K562 (cell line): Measurements from ENCODE around the gene MT1M. TPM values are rescaled to one million over a fixed set of nuclear protein-coding genes. Genes with fewer than 3 reads are reported as not detected.

ENCODE experiments used
- ATAC-seq: fragments of 200-7000 bp; cut with Tn5 transposase; 3 replicates; pipeline ENCODE4 v1.9.1; 2020; ENCODE audit warnings: moderate library complexity
- BruUV-seq: library from RNA; stranded (reverse); fragments of 400-500 nt; replicated peaks from 2 replicates; lab custom pipeline; 2021; lab: Mats Ljungman, UMichigan
- CTCF ChIA-PET: fragments of 300-600 bp; formaldehyde crosslinking; extraction: SDS; loops from one replicate; lab custom pipeline; 2021; ENCODE audit warnings: low intra/inter-chr PET ratio; lab: Yijun Ruan, JAX
- POLR2A ChIA-PET: fragments of 300-600, 350-650 bp; sonication (Branson Sonifier 250); formaldehyde crosslinking; extraction: SDS; loops from one replicate; lab custom pipeline; 2021; ENCODE audit warnings: antibody characterized with exemption, inconsistent platforms; lab: Yijun Ruan, JAX
- DNase-seq, 4 experiments: peaks; one replicate each; pipeline versions ENCODE4 v3.0.0 to v3.0.0-alpha.2; 2011 to 2018; ENCODE audit warnings: low spot score in 3 of 4, mixed read lengths in 3 of 4; ENCODE audit errors: extremely low read depth in 1 of 4
- FAIRE-seq: peaks from 2 replicates; lab custom pipeline; 2011; peaks lifted over from hg19 to GRCh38; lab: Jason Lieb, UNC
- H2AFZ ChIP-seq: 2 replicates; pipeline ENCODE4 v1.6.0; 2011; ENCODE audit warnings: low read depth, low read length, control low read depth, inconsistent platforms
- H3K27ac ChIP-seq: fragments of 200-600 bp; 3 replicates; pipeline ENCODE4 v1.8.0; 2011; ENCODE audit warnings: low read depth, mild to moderate bottlenecking, control low read depth, inconsistent platforms, low read length, moderate library complexity, mixed read lengths; ENCODE audit errors: extremely low read depth
- H3K27me3 ChIP-seq, 2 experiments: fragments of 300-600 bp in 1 of 2; 2 replicates in 1 of 2; 3 replicates in 1 of 2; pipeline versions ENCODE4 v1.6.0 to v1.8.0; 2011; ENCODE audit warnings: inconsistent platforms in 2 of 2, low read length in 2 of 2, mild to moderate bottlenecking in 1 of 2, mixed read lengths in 1 of 2, moderate library complexity in 1 of 2; ENCODE audit not compliant: control insufficient read depth in 2 of 2, insufficient read depth in 2 of 2
- H3K36me3 ChIP-seq: fragments of 300-600 bp; 3 replicates; pipeline ENCODE4 v1.8.0; 2011; ENCODE audit warnings: mild to moderate bottlenecking, low read length, inconsistent platforms; ENCODE audit not compliant: control insufficient read depth, insufficient read depth
- H3K4me1 ChIP-seq, 2 experiments: fragments of 200-600 bp in 1 of 2; replicated peaks in 1 of 2; 2 replicates in 1 of 2; 3 replicates in 1 of 2; pipeline versions ENCODE4 v1.5.1 to v1.8.0; 2011; ENCODE audit warnings: inconsistent platforms in 2 of 2, low read length in 2 of 2, mild to moderate bottlenecking in 1 of 2, mixed read lengths in 1 of 2, moderate library complexity in 1 of 2; ENCODE audit not compliant: control insufficient read depth in 2 of 2, insufficient read depth in 2 of 2
- H3K4me2 ChIP-seq: 2 replicates; pipeline ENCODE4 v1.6.1; 2011; ENCODE audit warnings: low read length, control low read depth, inconsistent platforms, mixed read lengths; ENCODE audit not compliant: insufficient read depth
- H3K4me3 ChIP-seq: fragments of 200-600 bp; sonication (generic), shearing (Covaris generic); 2 replicates; pipeline ENCODE4 v1.5.1; 2016; ENCODE audit warnings: control low read depth, inconsistent platforms
- H3K79me2 ChIP-seq: fragments of 200-600 bp; 3 replicates; pipeline ENCODE4 v1.8.0; 2011; ENCODE audit warnings: low read length, inconsistent platforms; ENCODE audit not compliant: control insufficient read depth, insufficient read depth
- H3K9ac ChIP-seq, 2 experiments: 2 replicates each; pipeline versions ENCODE4 v1.6.0 to v1.6.1; 2011; ENCODE audit warnings: low read depth in 2 of 2, low read length in 2 of 2, control low read depth in 1 of 2, inconsistent platforms in 1 of 2, mild to moderate bottlenecking in 1 of 2, mixed read lengths in 1 of 2; ENCODE audit not compliant: insufficient read depth in 1 of 2
- H3K9me1 ChIP-seq: one replicate; pipeline ENCODE4 v1.6.0; 2011; ENCODE audit warnings: inconsistent platforms, mild to moderate bottlenecking, low read length, moderate library complexity; ENCODE audit not compliant: control insufficient read depth, insufficient read depth
- H3K9me3 ChIP-seq: replicated peaks from 2 replicates; pipeline ENCODE4 v1.5.1; 2011; ENCODE audit warnings: low read depth, low read length, inconsistent platforms; ENCODE audit not compliant: control insufficient read depth, insufficient read depth
- H4K20me1 ChIP-seq: replicated peaks from 2 replicates; pipeline ENCODE4 v1.6.1; 2011; ENCODE audit warnings: low read length, inconsistent platforms, mixed read lengths; ENCODE audit not compliant: control insufficient read depth, insufficient read depth
- GTF2B ChIP-seq: IDR thresholded peaks from 2 replicates; pipeline ENCODE4 v1.6.1; 2011; ENCODE audit not compliant: insufficient read length; ENCODE audit errors: extremely low read depth
- MTF1 ChIP-seq: fragments of 250-450 bp; sonication (Bioruptor Pico); IDR thresholded peaks from 2 replicates; pipeline ENCODE4 v1.9.0; 2021; ENCODE audit warnings: moderate library complexity, mild to moderate bottlenecking, inconsistent platforms, borderline replicate concordance
- POLR2B ChIP-seq: fragments of 450-650 bp; IDR thresholded peaks from 2 replicates; pipeline ENCODE4 v1.6.1; 2018; ENCODE audit warnings: low read depth; ENCODE audit not compliant: partially characterized antibody
- RCOR1 ChIP-seq, 2 experiments: IDR thresholded peaks; 2 replicates each; pipeline ENCODE4 v1.6.1; 2012; ENCODE audit warnings: low read depth in 2 of 2, low read length in 2 of 2, borderline replicate concordance in 1 of 2, improper control_type of control experiment in 1 of 2
- TRIM24 ChIP-seq, 2 experiments: fragments of 450-650 bp; IDR thresholded peaks; 2 replicates each; pipeline ENCODE4 v1.6.1; 2016
- XRCC3 ChIP-seq: fragments of 450-650 bp; IDR thresholded peaks from 2 replicates; pipeline ENCODE4 v1.6.1; 2017; ENCODE audit warnings: mild to moderate bottlenecking, moderate library complexity
- ZBED1 ChIP-seq: IDR thresholded peaks from 2 replicates; pipeline ENCODE4 v1.6.1; 2014
- ZNF146 ChIP-seq: IDR thresholded peaks from one replicate; pipeline ENCODE4 v1.6.1; 2018; ENCODE audit warnings: missing compliant biosample characterization; ENCODE audit not compliant: unreplicated experiment
- WGBS: fragments of 100-300 bp; shearing (Covaris generic); methylation state at CpG from one replicate; pipeline ENCODE4 v1.1.6; 2016; ENCODE audit warnings: low coverage, mixed read lengths; ENCODE audit not compliant: insufficient coverage; ENCODE audit errors: missing lambda C conversion rate; 5-methylcytosine and 5-hydroxymethylcytosine counted together
- in situ Hi-C: fragments of 300-500 bp; cut with MboI; formaldehyde crosslinking; loops from 4 replicates; pipeline ENCODE4 v1.15.0; 2018; ENCODE audit warnings: inconsistent platforms, mixed read lengths
- intact Hi-C: fragments of 100-400 bp; cut with micrococcal nuclease; formaldehyde crosslinking; loops from 2 replicates; pipeline ENCODE4 v1.14.2; 2022
- polyA plus RNA-seq, 8 experiments: library from polyadenylated mRNA; depleted of rRNA in 4 of 8; stranded (reverse) in 5 of 8; unstranded in 3 of 8; fragments of >200 nt; fragmentation: Nextera tagmentation in 2 of 8; fragmentation: Illumina TruSeq in 1 of 8; extraction: Ambion mirVana in 2 of 8; extraction: Trizol in 1 of 8; gene quantifications; 2 replicates each; pipeline versions ENCODE4 v1.2.1 to v1.2.3, GENCODE V29; 2011 to 2014; ENCODE audit warnings: inconsistent platforms in 1 of 8, missing spikeins in 1 of 8
- total RNA-seq, 7 experiments: library from RNA; depleted of rRNA in 6 of 7; stranded (reverse); fragments of >200 nt in 6 of 7; fragmentation: Illumina TruSeq in 2 of 7; extraction: Trizol in 2 of 7; gene quantifications; 2 replicates each; pipeline versions ENCODE4 v1.2.1 to v1.2.3, GENCODE V29; 2011 to 2021; ENCODE audit warnings: low replicate concordance in 1 of 7

The MT1M gene
- total and polyA plus RNA-seq, 9 of the 15 experiments (the other 6 are each of a cell fraction or from before 2014, with no cell fraction given) = not detected

GRCh38 chr16:56615353-56615752 is 17.1 kb upstream of the MT1M start:
- H3K79me2 ChIP-seq = no peaks in the 10 kb centered on the region
- DNase-seq (no peak), ATAC-seq (no peak), FAIRE-seq (no peak)
- WGBS = 7% methylated on average over 3 of the region's 3 CpGs
- H3K4me1 ChIP-seq = peaks cover 2 to 6% of the 10 kb centered on the region in 2 experiments; a peak in 4 of 5 replicates
- ChIA-PET CTCF (no interaction called here), POLR2A (no interaction called here)
- H3K9ac ChIP-seq = no peak overlapping the region
- H3K27ac ChIP-seq = no peak overlapping the region
- no peak overlapping the region for H2AFZ ChIP-seq
- H3K27me3 ChIP-seq = peaks cover 17 to 39% of the 10 kb centered on the region in 2 experiments
- H3K36me3 ChIP-seq = no peaks in the 10 kb centered on the region
- H3K4me2 ChIP-seq = no peak overlapping the region
- no peaks in the 10 kb centered on the region for H4K20me1 ChIP-seq
- no peaks in the 10 kb centered on the region for H3K9me3 ChIP-seq
- TF ChIP-seq MTF1 (CRISPR knock-in tag) (no peak), GTF2B (no peak), XRCC3 (no peak), TRIM24 (IDR thresholded peaks at IDR 0.05) (no peak), ZNF146 (no peak), ZBED1 (no peak), POLR2B (no peak), RCOR1 (IDR thresholded peaks at IDR 0.05; ENCODE audit: borderline replicate concordance in 1 of 2, low read depth in 2 of 2, low read length in 2 of 2) (no peak)
- no TSS peak for BruUV-seq
- H3K9me1 ChIP-seq = no peaks in the 10 kb centered on the region
- in situ Hi-C loops = no loop called here
- intact Hi-C loops = no loop called here
- no peak overlapping the region for H3K4me3 ChIP-seq
